Measurements from ENCODE around the gene CAPN8. TPM values are rescaled to one million over a fixed set of nuclear protein-coding genes. Genes with fewer than 3 reads are reported as not detected.

Gene CAPN8
- total RNA-seq, 1 donor from 2014 or later: not detected

DNA sequence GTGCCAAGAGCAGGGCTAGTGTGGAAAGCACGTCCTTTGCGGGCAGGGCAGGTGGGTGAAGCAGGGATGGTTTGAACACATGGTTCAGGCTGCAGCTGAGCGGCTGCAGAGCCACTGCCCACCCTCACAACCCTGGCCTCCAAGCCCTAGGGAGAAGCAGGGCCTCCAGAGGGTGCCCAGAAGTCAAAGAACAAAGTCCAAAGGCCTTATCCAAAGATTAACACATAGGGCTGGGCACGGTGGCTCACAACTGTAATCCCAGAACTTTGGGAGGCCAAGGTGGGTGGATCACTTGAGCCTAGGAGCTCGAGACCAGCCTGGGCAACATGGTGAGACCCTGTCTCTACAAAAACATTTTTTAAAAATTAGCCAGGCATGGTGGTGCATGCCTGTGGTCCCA is 46.8 kb downstream of the CAPN8 start:
- TF ChIP-seq, protein P1, sequence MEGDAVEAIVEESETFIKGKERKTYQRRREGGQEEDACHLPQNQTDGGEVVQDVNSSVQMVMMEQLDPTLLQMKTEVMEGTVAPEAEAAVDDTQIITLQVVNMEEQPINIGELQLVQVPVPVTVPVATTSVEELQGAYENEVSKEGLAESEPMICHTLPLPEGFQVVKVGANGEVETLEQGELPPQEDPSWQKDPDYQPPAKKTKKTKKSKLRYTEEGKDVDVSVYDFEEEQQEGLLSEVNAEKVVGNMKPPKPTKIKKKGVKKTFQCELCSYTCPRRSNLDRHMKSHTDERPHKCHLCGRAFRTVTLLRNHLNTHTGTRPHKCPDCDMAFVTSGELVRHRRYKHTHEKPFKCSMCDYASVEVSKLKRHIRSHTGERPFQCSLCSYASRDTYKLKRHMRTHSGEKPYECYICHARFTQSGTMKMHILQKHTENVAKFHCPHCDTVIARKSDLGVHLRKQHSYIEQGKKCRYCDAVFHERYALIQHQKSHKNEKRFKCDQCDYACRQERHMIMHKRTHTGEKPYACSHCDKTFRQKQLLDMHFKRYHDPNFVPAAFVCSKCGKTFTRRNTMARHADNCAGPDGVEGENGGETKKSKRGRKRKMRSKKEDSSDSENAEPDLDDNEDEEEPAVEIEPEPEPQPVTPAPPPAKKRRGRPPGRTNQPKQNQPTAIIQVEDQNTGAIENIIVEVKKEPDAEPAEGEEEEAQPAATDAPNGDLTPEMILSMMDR (IDR thresholded peaks at IDR 0.05): no peak
- no peaks in the 10 kb centered on the region for H3K4me1 ChIP-seq
- intact Hi-C loops (cut with DNase I): no loop called here
- DNase-seq (ENCODE audit: low spot score in 2 of 2): no peak
- no peak overlapping the region for H3K27ac ChIP-seq
- no peaks in the 10 kb centered on the region for H3K36me3 ChIP-seq
- H3K27me3 ChIP-seq: no peaks in the 10 kb centered on the region
- H3K4me3 ChIP-seq: no peak overlapping the region
- H3K9me3 ChIP-seq: no peaks in the 10 kb centered on the region

DNA sequence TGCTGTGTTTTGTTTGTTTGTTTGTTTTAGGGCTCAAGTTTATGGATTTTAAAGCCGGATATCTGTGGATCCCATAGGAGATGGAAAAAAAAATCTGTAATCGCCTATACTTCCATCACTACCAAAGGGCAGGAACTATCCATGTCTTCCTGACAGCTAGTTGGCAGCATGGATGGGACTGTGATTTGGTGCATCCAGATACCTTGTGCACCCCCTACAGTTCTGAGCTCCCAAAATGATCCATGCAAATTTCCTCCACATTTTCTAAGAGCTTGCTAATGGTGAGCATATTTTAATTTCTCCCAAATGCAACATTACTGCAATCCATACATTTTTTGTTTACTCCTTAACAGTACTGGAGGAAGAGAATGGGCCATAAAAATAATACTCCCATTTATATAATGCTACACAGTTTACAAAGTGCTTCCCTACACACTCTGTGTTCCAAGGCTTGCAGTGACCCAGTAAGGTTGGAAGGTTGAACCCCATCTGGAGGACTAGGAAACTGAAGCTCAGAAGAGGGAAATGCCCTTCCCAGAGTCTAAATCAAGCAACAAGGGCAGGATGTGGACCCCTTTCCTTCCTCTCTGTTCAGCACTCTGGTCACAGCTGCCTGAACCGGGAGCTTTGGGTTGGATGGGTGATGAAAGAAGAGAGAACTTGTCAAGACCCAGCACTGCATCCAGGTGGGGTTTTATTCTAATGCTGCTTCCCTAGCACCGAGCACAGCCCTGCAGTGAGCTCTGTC is 48.0 kb downstream of the CAPN8 start:
- Histone ChIP-seq H3K9me3 (no peaks in the 10 kb centered on the region), H3K4me3 (no peak overlapping the region), H3K4me1 (no peaks in the 10 kb centered on the region), H3K27ac (no peak overlapping the region), H3K27me3 (no peaks in the 10 kb centered on the region), H3K36me3 (no peaks in the 10 kb centered on the region)
- intact Hi-C loops (cut with DNase I): no loop called here
- TF ChIP-seq, protein P1 (IDR thresholded peaks at IDR 0.05): peak in 1 of 3 experiments; percentile 21
- DNase-seq (ENCODE audit: low spot score in 2 of 2): no peak

DNA sequence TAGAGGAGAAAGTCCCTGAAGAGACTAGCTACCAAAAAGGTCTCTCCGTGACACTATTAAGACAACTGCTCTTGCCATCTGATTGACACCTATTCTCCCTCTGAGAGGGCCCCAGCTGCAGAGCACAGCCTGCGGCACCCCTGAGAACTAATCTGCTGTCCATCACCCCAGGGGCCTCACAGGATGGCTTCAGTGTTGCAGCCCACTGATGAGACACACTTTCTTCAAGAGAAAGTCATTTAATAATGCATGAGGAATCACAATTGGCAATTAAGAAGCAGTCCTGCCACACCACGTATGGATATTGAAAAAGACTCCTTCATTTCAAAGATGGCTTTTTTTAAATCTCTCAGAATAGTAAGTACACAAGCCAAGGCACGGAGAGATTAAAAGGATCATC is 48.9 kb downstream of the CAPN8 start:
- intact Hi-C loops (cut with DNase I): no loop called here
- Histone ChIP-seq H3K4me3 (no peak overlapping the region), H3K36me3 (no peaks in the 10 kb centered on the region), H3K4me1 (no peaks in the 10 kb centered on the region), H3K9me3 (no peaks in the 10 kb centered on the region), H3K27me3 (no peaks in the 10 kb centered on the region), H3K27ac (no peak overlapping the region)
- TF ChIP-seq, protein P1 (IDR thresholded peaks at IDR 0.05): no peak
- no peak for DNase-seq (ENCODE audit: low spot score in 2 of 2)

DNA sequence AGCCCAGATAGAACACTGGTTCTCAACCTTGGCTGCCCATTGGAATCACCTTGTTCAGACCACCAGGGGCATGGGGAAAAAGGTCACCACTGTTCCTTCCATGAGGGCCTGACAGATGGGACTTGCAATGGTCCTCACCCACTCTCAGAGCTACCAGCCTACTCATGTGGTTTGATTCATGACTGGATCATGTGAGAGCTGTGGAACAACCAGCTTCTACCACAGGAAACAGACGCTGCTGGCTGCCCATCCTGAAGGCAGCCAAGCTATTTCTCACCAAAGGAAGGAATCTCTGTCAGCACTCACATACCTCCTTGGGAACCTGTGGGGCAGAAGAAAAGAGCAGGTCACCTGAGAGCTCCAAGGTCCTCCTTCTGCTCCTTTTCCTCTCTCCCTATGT is 53.6 kb downstream of the CAPN8 start:
- H3K4me1 ChIP-seq: no peaks in the 10 kb centered on the region
- no peak for DNase-seq (ENCODE audit: low spot score in 2 of 2)
- H3K36me3 ChIP-seq: no peaks in the 10 kb centered on the region
- TF ChIP-seq, protein P1 (IDR thresholded peaks at IDR 0.05): no peak
- no peak overlapping the region for H3K27ac ChIP-seq
- H3K4me3 ChIP-seq: no peak overlapping the region
- intact Hi-C loops (cut with DNase I): no loop called here
- H3K27me3 ChIP-seq: no peaks in the 10 kb centered on the region
- H3K9me3 ChIP-seq: no peaks in the 10 kb centered on the region

DNA sequence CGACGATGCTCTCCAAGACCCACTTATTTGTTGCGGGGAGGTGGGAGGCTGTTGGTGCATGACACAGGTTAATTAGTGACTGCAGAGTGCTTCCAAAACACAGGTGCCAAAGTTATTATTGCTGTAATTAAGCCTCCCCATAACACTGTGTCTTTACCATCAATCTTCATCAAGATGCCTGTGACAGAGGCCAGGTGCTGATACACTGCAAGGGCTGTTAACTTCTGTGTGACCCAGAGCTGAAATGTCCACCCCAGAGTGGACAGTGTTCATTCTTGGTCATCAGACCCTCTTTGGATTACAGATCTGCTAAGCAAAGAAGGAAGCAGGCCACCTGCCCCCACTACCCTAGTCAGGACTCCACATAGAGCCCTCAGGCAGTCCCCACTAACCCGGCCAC is 55.5 kb downstream of the CAPN8 start:
- no peak for DNase-seq (ENCODE audit: low spot score in 2 of 2)
- intact Hi-C loops (cut with DNase I): no loop called here
- no peaks in the 10 kb centered on the region for H3K9me3 ChIP-seq
- H3K27ac ChIP-seq: no peak overlapping the region
- H3K36me3 ChIP-seq: no peaks in the 10 kb centered on the region
- H3K27me3 ChIP-seq: no peaks in the 10 kb centered on the region
- no peak overlapping the region for H3K4me3 ChIP-seq
- TF ChIP-seq, protein P1 (IDR thresholded peaks at IDR 0.05): no peak
- H3K4me1 ChIP-seq: no peaks in the 10 kb centered on the region
